AG09309 (cell line): ENCODE measurements around the gene YTHDC1.

Experiments
- DNase-seq: peaks from one replicate; pipeline ENCODE4 v3.0.0-alpha.2; 2010; ENCODE audit warnings: low read depth
- H3K4me3 ChIP-seq: 2 replicates; pipeline ENCODE4 v1.5.1; 2011; ENCODE audit warnings: mild to moderate bottlenecking, low read depth, low read length, moderate library complexity; ENCODE audit not compliant: control insufficient read depth
- CTCF ChIP-seq: IDR thresholded peaks from 2 replicates; pipeline ENCODE4 v1.5.1; 2011; ENCODE audit warnings: mild to moderate bottlenecking, low read depth, low read length, inconsistent platforms; ENCODE audit not compliant: insufficient read depth, control insufficient read depth; ENCODE audit errors: missing control alignments

Gene YTHDC1

GRCh38 chr4:68337004-68337403, 12.9 kb downstream of the YTHDC1 start:
- DNase-seq, result no peak
- TF ChIP-seq CTCF, result no peak
- no peak overlapping the region for H3K4me3 ChIP-seq

GRCh38 chr4:68336530-68336929, 13.4 kb downstream of the YTHDC1 start:
- no peak overlapping the region for H3K4me3 ChIP-seq
- no peak for TF ChIP-seq CTCF
- no peak for DNase-seq

GRCh38 chr4:68326141-68326540, 23.7 kb downstream of the YTHDC1 start:
- TF ChIP-seq CTCF, result no peak
- DNase-seq, result no peak
- H3K4me3 ChIP-seq, result no peak overlapping the region

- no peak overlapping the region for H3K4me3 ChIP-seq
- TF ChIP-seq CTCF, result no peak
- DNase-seq, result no peak
Observed at GRCh38 chr4:68324519-68325262, 25.2 kb downstream of the YTHDC1 start.

GRCh38 chr4:68319040-68319439, 30.9 kb downstream of the YTHDC1 start:
- TF ChIP-seq CTCF, result no peak
- no peak overlapping the region for H3K4me3 ChIP-seq
- DNase-seq, result no peak

- TF ChIP-seq CTCF, result no peak
- H3K4me3 ChIP-seq, result no peak overlapping the region
- DNase-seq, result no peak
Observed at GRCh38 chr4:68316193-68316969, 33.5 kb downstream of the YTHDC1 start.
